COLO829 (cell line): ENCODE measurements around the gene RIPOR1.

Source experiments
- DNase-seq: peaks from one replicate; pipeline ENCODE4 v3.0.0; 2012; ENCODE audit warnings: low spot score

Gene RIPOR1

GRCh38 chr16:67538666-67539101 is 10.1 kb downstream of the RIPOR1 start:
- DNase-seq, result no peak

GRCh38 chr16:67539271-67539670 is 10.6 kb downstream of the RIPOR1 start:
- DNase-seq, result no peak

GRCh38 chr16:67539691-67540635 is 11.3 kb downstream of the RIPOR1 start:
- DNase-seq, result no peak

GRCh38 chr16:67540756-67541155 is 12.1 kb downstream of the RIPOR1 start:
- no peak for DNase-seq

GRCh38 chr16:67541391-67542263 is 13.0 kb downstream of the RIPOR1 start:
- DNase-seq, result no peak

- peak; percentile 91 for DNase-seq
These were observed 13.8 kb downstream of the RIPOR1 start for GRCh38 chr16:67542464-67542863.

- no peak for DNase-seq
These were observed 14.4 kb downstream of the RIPOR1 start for GRCh38 chr16:67543036-67543435.

GRCh38 chr16:67543582-67543981 is 15.0 kb downstream of the RIPOR1 start:
- no peak for DNase-seq

GRCh38 chr16:67544329-67544841 is 15.8 kb downstream of the RIPOR1 start:
- DNase-seq, result no peak

GRCh38 chr16:67544844-67545664 is 16.4 kb downstream of the RIPOR1 start:
- DNase-seq, result no peak

- DNase-seq, result no peak
These were observed 17.0 kb downstream of the RIPOR1 start for GRCh38 chr16:67545665-67546024.

GRCh38 chr16:67546091-67546501 is 17.5 kb downstream of the RIPOR1 start:
- DNase-seq, result no peak

- DNase-seq, result peak; percentile 55
These were observed 18.3 kb downstream of the RIPOR1 start for GRCh38 chr16:67546761-67547422.

GRCh38 chr16:67547423-67548264 is 19.0 kb downstream of the RIPOR1 start:
- DNase-seq, result no peak

- DNase-seq, result no peak
These were observed 19.9 kb downstream of the RIPOR1 start for GRCh38 chr16:67548265-67549126.

- no peak for DNase-seq
These were observed 20.6 kb downstream of the RIPOR1 start for GRCh38 chr16:67549240-67549639.

GRCh38 chr16:67549936-67550335 is 21.3 kb downstream of the RIPOR1 start:
- no peak for DNase-seq

- no peak for DNase-seq
These were observed 22.5 kb downstream of the RIPOR1 start for GRCh38 chr16:67551091-67551490.

GRCh38 chr16:67551972-67552371 is 23.3 kb downstream of the RIPOR1 start:
- no peak for DNase-seq
